ENCODE data around the gene LYZL6. TPM values are rescaled to one million over a fixed set of nuclear protein-coding genes. Genes with fewer than 3 reads are reported as not detected.

LYZL6 gene
- total RNA-seq, 4 donors from 2014 or later = not detected

GRCh38 chr17:35906926-35907637, 36.4 kb downstream of the LYZL6 start:
- no peak for TF ChIP-seq CTCF (IDR thresholded peaks at IDR 0.05; ENCODE audit: low read depth)

GRCh38 chr17:35906191-35906925, 37.2 kb downstream of the LYZL6 start:
- TF ChIP-seq CTCF (IDR thresholded peaks at IDR 0.05; ENCODE audit: low read depth) = no peak

- TF ChIP-seq CTCF (IDR thresholded peaks at IDR 0.05; ENCODE audit: low read depth) = no peak
These were observed 40.1 kb downstream of the LYZL6 start for GRCh38 chr17:35903451-35903850.

GRCh38 chr17:35901631-35902175, 41.8 kb downstream of the LYZL6 start:
- no peak for TF ChIP-seq CTCF (IDR thresholded peaks at IDR 0.05; ENCODE audit: low read depth)

GRCh38 chr17:35900708-35901480, 42.6 kb downstream of the LYZL6 start:
- no peak for TF ChIP-seq CTCF (IDR thresholded peaks at IDR 0.05; ENCODE audit: low read depth)

GRCh38 chr17:35900280-35900679, 43.2 kb downstream of the LYZL6 start:
- TF ChIP-seq CTCF (IDR thresholded peaks at IDR 0.05; ENCODE audit: low read depth) = no peak
